Left colon (tissue), 2 donors: ENCODE measurements around the gene MKKS. TPM values are rescaled to one million over a fixed set of nuclear protein-coding genes. Genes with fewer than 3 reads are reported as not detected.
A peak's percentile ranks its signal among the peaks of the same experiment; 100 is the strongest.

Experiments
- ATAC-seq: fragments of 200-7000 bp; cut with Tn5 transposase; one replicate; pipeline ENCODE4 v1.9.1; 2020; ENCODE audit warnings: mild to moderate bottlenecking, moderate library complexity
- DNase-seq, 2 donors: peaks; one replicate each; pipeline ENCODE4 v3.0.0-alpha.2; 2020
- intact Hi-C, 2 donors: fragments of 100-400 bp; cut with DNase I in 1 of 2; cut with micrococcal nuclease in 1 of 2; formaldehyde crosslinking; loops; one replicate each; pipeline versions ENCODE4 v1.11.2 to v1.14.0; 2022; cut with DNase I, micrococcal nuclease
- total RNA-seq, 2 donors: library from RNA; stranded (reverse); fragmentation: NEBNext Ultra II Directional; extraction: Animal tissue kit (Norgen Biotek cat#: 25700); gene quantifications; one replicate each; pipeline ENCODE4 v1.2.1, GENCODE V29; 2021
- donor health status: DM: no; HTN: no; CAD: no.
- donor health status: DM: yes; HTN: yes; CAD: no.

The MKKS gene
- total RNA-seq, 2 donors from 2014 or later, result 26.4 to 26.7 TPM

- ATAC-seq, result no peak
- intact Hi-C loops, result no loop called here
Observed at GRCh38 chr20:10385850-10386544, 48.0 kb downstream of the MKKS start.

DNA sequence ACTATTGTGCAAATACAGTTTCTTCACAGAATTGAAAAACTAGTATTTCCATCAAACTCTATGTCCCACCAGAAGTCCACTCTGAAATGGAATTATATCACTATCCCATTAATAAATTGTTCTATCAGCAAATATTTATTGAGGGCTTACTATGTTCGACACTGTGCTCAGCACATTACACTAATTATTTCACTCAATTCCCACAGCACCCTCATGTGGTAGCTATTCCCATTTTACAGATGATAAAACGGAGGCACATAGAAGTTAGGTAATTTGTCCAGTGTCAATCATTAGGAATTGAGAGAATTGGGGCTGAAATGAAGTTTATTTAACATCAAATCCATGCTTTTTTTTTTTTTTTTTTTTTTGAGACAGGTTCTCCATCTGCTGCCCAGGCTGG lies 52.5 kb downstream of the MKKS start:
- intact Hi-C loops, result no loop called here
- DNase-seq (no peak), ATAC-seq (no peak)

More at GRCh38 chr20:10385850-10386544, 48.0 kb downstream of the MKKS start:
- no peak for DNase-seq

GRCh38 chr20:10379761-10380160 lies 54.3 kb downstream of the MKKS start:
- DNase-seq (no peak), ATAC-seq (no peak)
- intact Hi-C loops, result no loop called here

GRCh38 chr20:10376270-10377075 lies 57.5 kb downstream of the MKKS start:
- DNase-seq (no peak), ATAC-seq (no peak)
- intact Hi-C loops, result no loop called here

DNA sequence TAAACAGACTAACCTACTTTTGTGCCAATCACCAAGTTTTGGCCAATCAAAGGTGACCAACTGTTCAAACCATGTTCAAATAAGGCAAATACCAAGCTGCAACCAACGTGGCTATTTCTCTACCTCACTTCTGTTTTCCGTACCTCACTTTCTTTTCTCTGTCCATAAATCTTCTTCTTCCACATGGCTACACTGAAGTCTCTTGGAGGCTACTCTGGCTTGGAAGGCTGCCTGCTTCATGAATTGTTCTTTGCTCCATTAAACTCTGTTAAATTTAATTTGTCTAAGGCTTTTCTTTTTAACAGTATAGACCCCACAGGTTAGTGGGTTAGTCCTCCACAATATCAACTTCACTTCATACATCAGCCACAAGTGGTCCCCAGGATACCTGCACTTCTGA lies 58.8 kb downstream of the MKKS start:
- intact Hi-C loops, result no loop called here

DNA sequence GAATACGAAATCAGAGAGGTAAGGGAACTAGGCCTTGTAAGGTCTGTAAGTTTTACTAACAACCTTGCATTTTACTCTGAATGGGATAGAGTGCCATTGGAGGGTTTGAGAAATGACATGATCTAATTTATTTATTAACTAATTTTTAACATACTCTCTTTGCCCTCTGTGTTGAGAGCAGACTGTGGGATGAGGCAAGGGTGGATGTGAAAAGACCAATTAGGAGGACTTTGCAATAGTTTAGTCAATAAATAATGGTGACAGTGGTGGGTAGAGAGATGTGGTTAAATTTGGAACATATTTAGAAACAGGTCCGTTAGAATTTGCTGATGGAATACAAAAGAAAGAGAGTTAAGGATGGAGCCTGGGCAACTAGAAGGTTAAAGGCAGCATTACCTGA lies 60.0 kb downstream of the MKKS start:
- ATAC-seq (no peak), DNase-seq (no peak)
- intact Hi-C loops, result no loop called here

More for the DNA sequence above, 58.8 kb downstream of the MKKS start:
- ATAC-seq (no peak), DNase-seq (no peak)

GRCh38 chr20:10371467-10371866 lies 62.6 kb downstream of the MKKS start:
- no peak for DNase-seq
- no peak for ATAC-seq
- intact Hi-C loops, result no loop called here

DNA sequence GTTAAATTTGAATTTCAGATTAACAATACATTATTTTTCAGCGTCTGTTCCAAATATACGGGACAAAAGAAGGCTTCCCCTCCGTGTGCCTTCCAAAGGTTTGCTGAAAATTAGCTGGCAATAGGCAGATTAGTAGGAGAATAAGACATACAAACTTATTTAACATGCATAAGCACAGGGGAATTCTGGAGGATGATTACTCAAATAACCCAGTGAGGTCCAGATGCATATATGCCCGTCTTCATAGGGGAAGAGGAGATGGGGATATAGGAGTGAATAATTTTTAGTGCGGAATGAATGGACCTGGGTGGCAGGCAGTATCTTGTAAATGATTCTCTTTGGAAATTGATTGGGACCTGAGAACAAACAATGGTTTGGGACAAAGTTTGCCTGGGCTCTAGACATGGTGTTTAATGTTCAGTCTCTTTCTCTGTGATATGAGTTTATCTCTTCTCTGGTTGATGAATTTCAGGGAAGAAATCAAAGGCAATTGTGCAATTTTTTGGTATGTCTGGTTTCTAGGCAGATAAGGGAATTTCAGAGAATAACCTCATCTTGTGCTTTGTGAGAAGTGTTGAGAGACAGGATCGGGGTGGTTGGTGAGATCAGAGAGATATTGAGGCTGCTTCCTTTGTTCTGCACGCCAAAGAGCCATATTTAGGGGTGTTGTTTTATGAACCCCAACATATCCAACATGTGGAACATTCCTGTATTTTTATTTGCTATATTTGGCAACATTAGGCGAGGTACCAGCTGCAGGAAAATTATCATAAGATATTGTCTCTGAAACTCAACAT lies 63.7 kb downstream of the MKKS start:
- peak; percentile 39 for ATAC-seq
- intact Hi-C loops, result no loop called here

GRCh38 chr20:10369723-10370090 lies 64.3 kb downstream of the MKKS start:
- peak; percentile 65 for ATAC-seq
- peak in 1 of 2 donors; percentile 10 for DNase-seq
- intact Hi-C loops, result no loop called here

More for the DNA sequence above, 63.7 kb downstream of the MKKS start:
- DNase-seq, result no peak

DNA sequence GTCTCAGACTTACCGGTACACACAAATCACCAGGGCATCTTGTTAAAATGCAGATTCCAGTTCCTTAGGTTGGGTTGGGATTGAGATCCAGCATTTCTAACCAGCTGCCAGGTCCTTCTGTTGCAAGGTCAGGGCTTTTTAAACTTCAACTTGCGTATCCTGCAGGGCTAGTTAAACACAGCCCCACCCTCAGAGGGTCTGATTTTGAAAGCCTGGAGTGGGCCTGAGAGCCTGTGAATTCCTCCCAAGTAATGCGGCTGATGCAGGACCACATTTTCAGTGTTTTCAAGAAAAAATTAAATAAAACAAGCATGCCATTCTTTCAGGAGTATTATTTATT lies 65.3 kb downstream of the MKKS start:
- DNase-seq, result no peak
- intact Hi-C loops, result no loop called here
- ATAC-seq, result no peak

GRCh38 chr20:10367943-10368701 lies 65.9 kb downstream of the MKKS start:
- intact Hi-C loops, result no loop called here

DNA sequence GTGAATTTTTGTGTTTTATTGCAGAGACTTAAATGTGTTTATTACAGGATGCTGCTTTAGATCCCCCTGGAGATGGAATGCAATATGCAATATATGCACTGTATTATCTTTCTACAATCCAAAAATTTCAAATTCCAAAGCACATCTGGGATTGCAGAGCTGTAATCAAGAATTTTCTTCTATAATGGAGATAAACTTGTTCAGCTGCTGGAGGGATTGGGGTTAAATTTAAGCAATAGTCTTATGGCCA lies 66.4 kb downstream of the MKKS start:
- intact Hi-C loops, result no loop called here
- DNase-seq (no peak), ATAC-seq (no peak)

More at GRCh38 chr20:10367943-10368701, 65.9 kb downstream of the MKKS start:
- DNase-seq (no peak), ATAC-seq (no peak)

DNA sequence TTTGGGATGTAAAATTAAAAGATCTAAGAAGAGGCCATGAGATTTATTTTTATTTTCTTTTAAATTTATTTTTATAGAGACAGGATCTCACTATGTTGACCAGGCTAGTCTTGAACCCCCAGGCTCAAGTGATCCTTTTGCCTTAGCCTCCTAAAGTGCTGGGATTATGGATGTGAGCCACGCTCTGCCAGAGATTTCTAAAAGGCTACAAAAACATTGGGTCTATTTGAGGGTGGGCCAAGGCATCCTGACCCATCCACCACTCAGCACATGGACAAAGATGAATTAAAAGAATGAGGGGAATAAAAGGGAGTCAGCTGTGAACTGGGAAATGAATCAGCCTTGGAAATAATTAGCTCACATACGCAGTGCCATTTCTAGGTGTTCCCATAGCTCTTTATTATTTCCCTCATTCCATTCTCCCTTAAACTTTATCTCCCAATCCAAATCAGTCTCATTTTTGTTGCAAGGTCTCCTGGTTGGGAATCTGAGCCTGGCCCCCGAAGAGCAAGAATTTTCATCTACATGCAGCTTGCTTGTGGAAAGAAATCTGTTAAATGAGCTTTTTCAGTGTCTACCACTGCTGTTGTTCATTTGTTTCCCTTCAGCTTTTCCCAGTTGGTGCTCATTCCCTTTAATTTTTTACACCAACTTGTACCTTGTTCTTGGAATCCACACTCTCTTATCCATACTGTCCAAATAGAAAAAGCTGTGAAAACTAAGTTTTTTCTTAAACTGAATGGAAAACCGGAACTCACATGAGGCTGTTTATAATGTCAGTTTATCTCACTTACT lies 66.9 kb downstream of the MKKS start:
- intact Hi-C loops, result no loop called here
- ATAC-seq (no peak), DNase-seq (no peak)

GRCh38 chr20:10362674-10363073 lies 71.3 kb downstream of the MKKS start:
- intact Hi-C loops, result no loop called here
- DNase-seq (no peak), ATAC-seq (no peak)

- intact Hi-C loops, result no loop called here
- ATAC-seq (no peak), DNase-seq (no peak)
Observed at GRCh38 chr20:10360878-10361277, 73.1 kb downstream of the MKKS start.

GRCh38 chr20:10359621-10360040 lies 74.4 kb downstream of the MKKS start:
- DNase-seq (no peak), ATAC-seq (no peak)
- intact Hi-C loops, result no loop called here

DNA sequence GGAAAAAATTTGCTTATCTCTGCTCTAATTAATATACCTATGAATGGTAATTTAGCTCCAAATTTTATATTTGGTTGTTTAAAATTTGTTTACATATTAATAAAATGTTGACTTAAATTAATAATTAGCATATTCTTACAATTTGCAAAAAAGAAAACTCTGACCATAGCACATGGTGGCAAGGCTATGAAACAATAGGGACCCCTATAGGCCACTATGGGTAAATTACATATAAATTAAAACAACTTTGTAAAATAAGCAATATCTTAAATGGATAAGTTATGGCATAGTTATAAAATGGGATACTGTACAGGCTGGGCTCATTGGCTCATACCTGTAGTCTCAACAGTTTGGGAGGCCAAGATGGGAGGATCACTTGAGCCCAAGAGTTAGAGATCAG lies 76.0 kb downstream of the MKKS start:
- DNase-seq (no peak), ATAC-seq (no peak)
- intact Hi-C loops, result no loop called here

- ATAC-seq, result no peak
- intact Hi-C loops, result no loop called here
- no peak for DNase-seq
Observed at GRCh38 chr20:10357061-10357708, 76.8 kb downstream of the MKKS start.
